Activated CD4-positive, alpha-beta T cell treated with anti-CD3 and anti-CD28 coated beads, Interleukin-2, amount 50 U/mL, for 1 hour (primary cell): ENCODE results near the gene ENC1.

ENCODE experiments used
- DNase-seq: peaks from one replicate; pipeline ENCODE4 v3.0.0-alpha.2; 2020

ENC1 gene

DNA sequence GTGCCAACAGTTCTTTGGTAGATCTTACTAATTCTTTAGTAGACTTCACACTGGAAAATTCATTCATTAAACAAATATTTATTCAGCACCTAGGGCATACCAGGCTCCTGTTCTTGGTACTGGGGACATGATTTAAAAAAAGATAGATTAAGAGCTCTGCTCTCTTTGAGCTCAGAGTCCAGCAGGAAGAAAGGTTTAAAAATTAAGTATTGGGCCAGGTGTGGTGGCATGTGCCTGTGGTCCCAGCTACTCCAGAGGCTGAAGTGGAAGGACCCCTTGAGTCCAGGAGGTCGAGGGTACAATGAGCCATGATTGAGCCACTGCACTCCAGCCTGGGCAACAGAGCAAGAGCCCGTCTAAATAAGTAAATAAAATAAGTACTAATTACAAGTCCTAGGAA lies 41.4 kb downstream of the ENC1 start:
- DNase-seq, result no peak

DNA sequence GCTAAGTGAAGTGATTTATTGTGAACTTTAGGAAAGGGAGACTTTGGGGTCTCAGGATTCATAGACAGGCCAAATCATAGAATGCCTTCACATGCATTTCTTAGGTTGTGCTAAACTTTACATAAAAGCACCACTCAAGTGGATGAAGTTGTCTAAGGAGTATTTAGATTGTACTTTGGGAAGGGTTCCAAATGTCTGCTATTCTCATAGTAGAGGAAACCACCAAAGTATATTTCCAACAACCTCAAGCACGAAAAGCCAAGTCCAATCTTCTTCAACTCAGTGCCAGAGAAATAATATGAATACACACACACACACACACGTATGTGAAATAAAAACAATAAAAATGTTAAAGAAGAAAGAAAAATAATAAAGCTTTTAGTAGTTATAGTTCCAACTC lies 41.8 kb downstream of the ENC1 start:
- DNase-seq, result no peak

DNA sequence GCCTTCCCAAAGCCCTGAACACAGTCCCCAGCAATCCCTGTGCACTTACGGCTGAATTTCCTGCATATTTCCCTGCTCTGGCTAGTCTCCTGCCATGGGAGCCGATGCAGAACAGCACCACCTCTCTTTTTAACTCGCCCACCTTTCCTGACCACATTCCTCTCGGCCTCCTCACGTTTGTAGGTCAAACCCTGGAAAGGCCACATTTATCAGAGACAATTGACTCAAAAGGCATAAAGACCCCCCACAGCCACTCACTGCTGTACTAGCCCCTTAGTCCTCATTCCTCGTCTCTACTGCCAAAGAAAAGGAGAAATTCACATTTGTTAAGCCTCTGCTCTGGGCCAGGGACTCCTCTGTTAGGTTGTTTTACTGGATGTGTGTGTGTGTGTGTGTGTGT lies 43.6 kb downstream of the ENC1 start:
- no peak for DNase-seq

DNA sequence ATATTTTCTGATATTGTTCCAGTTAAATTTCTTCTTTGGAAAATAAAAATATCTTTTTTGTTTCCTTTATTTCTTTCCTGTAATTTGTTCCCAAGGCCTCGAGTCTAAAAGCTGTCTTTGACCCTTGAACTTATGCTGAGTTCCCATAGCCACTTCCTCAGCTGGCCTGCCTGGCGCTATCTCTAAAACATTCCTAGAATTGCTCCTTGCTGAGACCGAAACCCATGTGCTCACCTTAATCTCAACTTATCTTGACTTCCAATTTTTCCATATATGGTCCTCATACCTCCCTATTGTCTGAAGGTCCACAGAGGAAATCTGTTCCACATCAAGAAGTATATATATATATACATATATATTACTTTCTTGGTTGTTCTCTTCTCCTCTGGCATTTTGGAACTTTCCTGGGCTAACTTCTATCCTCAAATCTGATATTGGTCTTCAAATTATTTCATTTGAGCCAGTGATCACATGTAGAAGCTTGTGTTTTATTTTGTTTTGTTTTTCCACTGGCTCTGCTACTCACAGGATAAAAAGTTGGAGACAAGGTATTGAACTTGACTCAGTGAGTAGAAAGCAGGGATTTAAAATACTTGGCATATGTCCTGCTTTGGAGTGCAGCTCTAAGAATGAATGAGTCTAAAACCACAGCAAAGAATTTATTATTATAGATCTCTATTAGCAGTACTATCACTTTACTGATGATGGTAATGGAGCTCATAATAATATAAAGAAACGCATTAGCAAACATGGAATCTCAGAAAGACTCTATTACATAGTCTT lies 45.2 kb downstream of the ENC1 start:
- DNase-seq, result no peak

DNA sequence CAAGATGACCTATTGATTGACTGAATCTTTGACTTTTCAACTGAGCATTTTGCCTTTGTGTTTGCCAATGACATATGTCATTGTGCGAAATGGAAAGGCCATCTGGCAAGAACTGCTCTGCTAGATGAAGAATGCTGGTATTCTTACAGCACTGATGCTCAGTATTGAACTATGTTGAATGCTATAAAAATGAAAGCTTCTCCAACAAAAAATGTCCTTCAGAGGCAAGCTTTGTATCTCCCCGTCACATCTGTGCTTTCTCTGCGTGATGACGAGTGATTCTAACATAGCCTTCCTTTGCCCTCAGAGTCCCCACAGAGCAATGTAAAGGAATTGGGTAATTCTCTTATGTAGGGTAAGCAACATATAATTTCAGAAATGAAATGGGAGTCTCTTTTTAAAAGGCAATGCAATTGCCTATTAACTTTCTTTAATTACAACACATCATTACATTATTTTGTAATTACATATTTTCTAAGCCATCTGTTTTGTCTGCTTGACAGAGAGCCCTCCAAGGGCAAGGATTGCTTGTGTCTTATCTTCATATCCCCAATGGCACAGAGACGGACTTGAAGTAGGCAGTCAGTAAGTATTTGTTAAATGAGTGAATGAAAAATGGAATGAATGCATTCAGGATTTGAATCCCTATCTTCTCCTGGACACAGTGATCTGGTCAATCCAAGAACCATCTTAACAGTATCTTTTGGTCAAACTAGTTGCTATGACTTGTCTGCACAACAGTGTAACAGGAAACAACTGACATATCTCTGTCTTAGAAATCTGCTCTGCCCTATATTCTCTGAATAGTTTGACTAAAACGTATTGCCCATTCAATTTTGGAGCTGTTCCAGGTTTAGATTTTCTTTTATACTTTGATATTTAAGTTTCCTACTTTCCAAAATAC lies 46.1 kb downstream of the ENC1 start:
- DNase-seq, result no peak

DNA sequence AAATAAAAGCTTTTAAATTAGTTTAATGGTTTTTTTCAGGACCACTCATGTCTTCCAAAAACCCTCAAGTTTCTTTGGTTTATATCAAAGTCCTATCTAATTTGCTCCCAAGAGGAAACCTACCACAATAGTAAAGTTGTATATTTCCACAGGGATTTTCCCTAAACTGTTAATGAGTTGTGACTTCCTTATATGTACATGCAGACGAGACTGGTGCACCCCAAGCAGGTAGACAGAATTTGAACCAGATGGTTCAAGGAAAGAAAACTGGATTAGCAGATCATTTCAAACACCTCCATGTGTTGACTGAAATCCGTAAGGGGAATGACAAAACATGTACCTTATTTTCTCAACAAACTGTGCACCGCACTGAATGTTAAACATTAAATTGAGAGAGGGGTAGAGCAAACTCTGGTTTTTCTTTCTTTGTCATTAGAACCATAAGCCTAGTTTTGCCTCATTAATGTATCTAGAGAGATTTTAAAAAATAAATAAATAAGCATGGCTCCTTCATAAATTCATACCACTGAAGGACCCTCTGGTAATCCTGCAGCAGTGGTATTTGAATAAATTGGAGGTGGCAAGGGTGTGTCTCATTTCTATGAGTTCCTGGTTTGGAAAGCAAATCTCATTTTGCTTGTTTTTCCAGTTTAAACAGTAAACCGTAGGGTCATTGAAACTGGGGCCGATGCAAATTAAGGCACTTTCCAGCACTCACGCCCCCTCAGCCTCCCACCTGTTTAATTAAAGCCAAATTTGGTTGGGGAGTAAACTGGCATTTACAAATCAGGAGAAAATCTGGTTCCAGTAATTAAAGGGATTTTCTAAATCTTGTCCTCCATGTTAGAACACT lies 51.1 kb downstream of the ENC1 start:
- DNase-seq, result no peak

DNA sequence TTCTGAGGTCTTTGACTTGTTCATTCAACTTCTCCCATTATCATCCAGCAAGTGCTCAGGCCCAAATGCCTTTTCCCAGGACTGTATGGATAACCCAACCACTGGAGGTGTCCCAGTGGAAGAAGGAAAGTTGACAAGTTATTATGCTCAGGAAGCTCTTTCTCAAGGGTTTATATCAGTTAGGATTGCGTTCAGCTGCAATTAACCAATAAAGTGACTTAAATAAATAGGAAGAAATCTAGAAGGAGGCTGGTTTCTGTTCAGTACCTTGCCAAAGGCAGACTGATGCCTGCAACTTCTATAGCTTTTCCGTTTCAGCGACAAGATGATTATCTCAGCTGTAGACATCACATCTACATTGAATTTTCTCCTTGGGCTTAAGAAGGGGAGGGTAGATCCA lies 52.1 kb downstream of the ENC1 start:
- DNase-seq, result no peak

DNA sequence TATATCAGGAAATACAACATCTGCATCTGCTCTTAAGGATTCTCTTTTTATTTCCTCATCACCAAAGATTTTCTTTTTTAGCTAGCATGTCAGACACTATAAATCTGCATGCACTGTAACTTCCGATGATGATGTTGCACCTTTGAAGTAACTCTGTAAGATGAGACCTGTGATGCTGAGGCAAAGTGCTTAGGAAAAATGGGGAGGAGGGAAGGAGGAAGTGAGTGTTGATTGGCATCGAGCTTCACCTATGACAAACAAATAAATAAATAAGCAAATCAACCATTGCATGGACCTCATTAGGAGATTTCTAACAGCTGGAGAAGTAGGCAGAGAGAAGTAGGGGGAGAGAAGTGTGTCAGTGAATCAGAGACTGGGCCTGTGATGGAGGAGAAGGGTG lies 52.6 kb downstream of the ENC1 start:
- no peak for DNase-seq

DNA sequence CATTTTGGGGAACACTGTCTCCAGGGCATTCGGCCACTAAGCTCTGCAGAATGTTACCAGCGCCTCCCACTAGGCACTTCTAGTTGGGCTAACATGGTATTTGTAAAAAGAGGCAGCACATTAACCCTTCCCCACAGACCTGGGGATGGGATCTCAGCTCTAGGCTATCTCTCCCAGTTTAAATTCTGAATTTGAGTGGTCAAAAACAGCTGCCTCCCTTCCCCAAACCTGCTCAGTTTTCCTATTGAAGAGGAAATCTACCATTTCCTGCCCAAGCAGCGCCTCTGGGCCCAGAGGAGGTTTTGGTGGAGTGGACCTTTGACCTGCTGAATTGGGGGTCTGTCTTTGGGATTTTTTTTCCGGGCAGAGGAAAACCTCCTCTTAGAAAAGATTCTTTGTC lies 53.2 kb downstream of the ENC1 start:
- DNase-seq, result no peak

DNA sequence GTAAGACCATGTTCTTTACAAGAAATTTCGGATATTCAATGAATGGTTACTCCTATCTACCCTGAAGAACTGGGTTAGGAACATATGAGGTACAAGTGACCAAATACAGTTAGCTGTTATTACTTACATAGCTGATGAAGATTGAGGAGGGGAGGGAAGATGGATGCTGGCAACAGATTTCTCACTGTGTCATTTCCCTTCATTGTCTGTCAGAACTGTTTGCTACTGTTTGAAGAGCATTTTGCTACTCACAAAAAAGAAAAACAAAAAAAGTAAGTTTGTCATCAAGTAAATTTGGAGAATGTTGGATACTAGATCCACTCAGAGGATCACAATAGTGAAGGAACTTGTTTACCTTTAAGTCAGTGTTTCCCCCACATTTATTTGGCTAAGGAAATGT lies 53.7 kb downstream of the ENC1 start:
- no peak for DNase-seq

DNA sequence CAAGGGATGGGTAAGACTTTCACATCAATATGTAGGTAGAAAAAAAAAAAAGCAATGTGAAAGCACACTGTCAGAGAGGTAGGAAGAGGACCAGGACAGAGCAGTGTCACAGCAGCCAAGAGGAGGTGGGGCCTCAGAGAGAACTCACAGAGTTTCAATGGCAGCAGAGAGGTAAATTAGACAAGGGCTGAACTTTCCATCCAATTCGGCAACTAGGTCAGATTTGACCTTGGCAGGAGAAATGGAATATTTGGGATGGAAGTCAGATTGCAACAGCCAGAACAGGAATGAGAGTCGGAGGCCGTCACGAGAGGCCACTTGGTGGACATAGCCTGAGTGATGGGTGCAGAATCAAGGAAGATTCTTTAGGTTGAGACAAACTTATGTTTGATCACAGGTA lies 57.7 kb downstream of the ENC1 start:
- no peak for DNase-seq

DNA sequence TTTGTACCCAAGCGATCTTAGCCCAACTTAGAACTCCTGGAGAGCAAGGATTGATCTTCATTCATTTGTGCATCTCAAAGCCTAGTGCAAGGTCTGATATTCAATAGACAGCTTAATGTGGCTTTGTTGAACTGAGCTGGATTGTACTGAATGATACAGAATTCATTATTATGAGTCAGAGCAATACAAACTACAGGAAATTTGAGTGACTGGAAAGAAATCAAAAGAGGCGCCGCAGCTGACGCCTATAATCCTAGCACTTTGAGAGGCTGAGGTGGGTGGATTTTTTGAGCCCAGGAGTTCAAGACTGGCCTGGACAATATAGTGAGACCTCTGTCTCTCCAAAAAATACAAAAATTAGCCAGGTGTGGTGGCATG lies 58.6 kb downstream of the ENC1 start:
- DNase-seq, result no peak

DNA sequence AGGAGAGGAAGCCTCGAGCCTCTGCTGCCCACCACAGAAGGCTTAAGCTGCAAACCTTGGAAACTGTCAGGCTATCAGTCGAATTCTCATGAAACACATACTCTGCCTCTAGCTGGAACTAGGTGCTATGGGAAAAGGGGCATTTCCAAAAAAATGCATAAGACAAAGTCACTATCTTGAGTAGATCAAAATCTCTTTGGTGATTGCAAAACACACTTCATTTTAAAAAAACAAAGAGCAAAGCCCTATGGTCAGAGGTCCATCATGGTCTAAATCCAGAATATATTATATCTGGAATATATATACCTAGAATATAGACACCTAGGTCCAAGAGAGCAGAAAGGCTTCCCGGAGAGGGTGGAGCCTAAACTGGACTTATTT lies 59.8 kb downstream of the ENC1 start:
- no peak for DNase-seq

DNA sequence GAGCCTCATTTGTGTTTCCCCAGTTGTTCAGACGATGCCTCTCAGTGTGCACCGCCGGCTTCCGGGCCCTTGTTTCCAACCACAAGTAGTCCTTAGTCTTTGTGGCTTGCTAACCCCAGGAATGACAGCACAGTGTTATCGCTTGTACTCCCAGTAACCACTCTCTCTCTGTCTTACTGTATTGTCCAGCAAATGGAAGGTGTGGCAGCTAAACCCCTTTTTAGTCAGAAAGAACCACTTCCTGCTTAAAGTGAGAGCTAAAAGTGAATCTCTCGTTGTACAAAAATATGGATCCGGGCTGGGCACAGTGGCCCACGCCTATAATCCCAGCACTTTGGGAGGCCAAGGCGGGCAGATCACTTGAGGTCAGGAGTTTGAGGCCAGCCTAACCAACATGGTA lies 61.3 kb downstream of the ENC1 start:
- DNase-seq, result peak; percentile 41

DNA sequence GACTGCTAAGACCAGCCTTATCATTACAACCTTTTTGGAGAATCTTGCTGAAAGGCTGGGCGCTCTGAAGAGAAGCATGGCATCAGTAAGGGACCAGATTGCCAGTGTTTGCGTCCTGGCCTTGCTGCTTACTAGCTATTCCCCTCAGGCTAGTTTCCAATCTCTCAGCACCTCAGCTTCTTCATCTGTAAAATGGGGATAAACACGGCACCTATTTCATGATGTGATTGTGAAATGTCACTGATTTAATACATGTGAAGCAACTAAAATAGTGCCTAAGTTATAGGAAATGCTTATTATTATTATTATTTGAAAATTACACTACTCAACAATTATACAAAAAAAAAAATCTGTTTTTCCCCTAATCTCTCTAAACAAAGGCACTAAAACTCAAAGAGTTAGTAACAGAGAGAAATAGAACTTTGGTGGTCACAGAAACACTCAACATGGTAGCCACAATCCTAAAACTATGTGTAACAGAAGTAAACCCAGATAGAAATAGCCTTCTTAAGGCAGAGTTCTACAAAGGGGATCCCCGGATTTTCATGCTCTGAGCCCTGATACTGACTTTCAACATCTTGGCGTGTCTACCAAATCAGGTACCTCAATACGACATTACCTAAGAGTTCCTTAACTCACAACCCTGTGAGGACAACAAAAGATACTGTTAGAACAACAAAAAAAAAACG lies 62.0 kb downstream of the ENC1 start:
- DNase-seq, result no peak
